Stimulated activated CD8-positive, alpha-beta memory T cell treated with anti-CD3 and anti-CD28 coated beads, Interleukin-12 subunit alpha, Interleukin-12 subunit beta, amount 100 ng/mL, for 4 hours (primary cell): Measurements from ENCODE around the gene ATRAID.

Experiments
- DNase-seq: peaks from one replicate; pipeline ENCODE4 v3.0.0-alpha.2; 2020; ENCODE audit warnings: low read depth

ATRAID gene

GRCh38 chr2:27220091-27220490, 8.2 kb downstream of the ATRAID start:
- DNase-seq = no peak

- no peak for DNase-seq
These were observed 9.3 kb downstream of the ATRAID start for GRCh38 chr2:27221166-27221565.

- no peak for DNase-seq
These were observed 10.6 kb downstream of the ATRAID start for GRCh38 chr2:27222407-27222806.

GRCh38 chr2:27223416-27223815, 11.6 kb downstream of the ATRAID start:
- DNase-seq = no peak

- no peak for DNase-seq
These were observed 13.7 kb downstream of the ATRAID start for GRCh38 chr2:27225526-27225925.

GRCh38 chr2:27227501-27227900, 15.7 kb downstream of the ATRAID start:
- no peak for DNase-seq

GRCh38 chr2:27231921-27232320, 20.1 kb downstream of the ATRAID start:
- no peak for DNase-seq

GRCh38 chr2:27233341-27233740, 21.5 kb downstream of the ATRAID start:
- no peak for DNase-seq

- DNase-seq = no peak
These were observed 24.3 kb downstream of the ATRAID start for GRCh38 chr2:27236136-27236535.

- DNase-seq = no peak
These were observed 24.8 kb downstream of the ATRAID start for GRCh38 chr2:27236626-27237025.

GRCh38 chr2:27237341-27237945, 25.6 kb downstream of the ATRAID start:
- no peak for DNase-seq

GRCh38 chr2:27238976-27239375, 27.1 kb downstream of the ATRAID start:
- no peak for DNase-seq

- DNase-seq = no peak
These were observed 28.6 kb downstream of the ATRAID start for GRCh38 chr2:27240406-27240805.

GRCh38 chr2:27241761-27242613, 30.1 kb downstream of the ATRAID start:
- no peak for DNase-seq

- no peak for DNase-seq
These were observed 30.7 kb downstream of the ATRAID start for GRCh38 chr2:27242614-27242951.

GRCh38 chr2:27243391-27244130, 31.7 kb downstream of the ATRAID start:
- no peak for DNase-seq

GRCh38 chr2:27245116-27245515, 33.3 kb downstream of the ATRAID start:
- no peak for DNase-seq

- DNase-seq = no peak
These were observed 33.8 kb downstream of the ATRAID start for GRCh38 chr2:27245626-27246025.

- DNase-seq = no peak
These were observed 36.1 kb downstream of the ATRAID start for GRCh38 chr2:27247893-27248292.

GRCh38 chr2:27249159-27249890, 37.5 kb downstream of the ATRAID start:
- no peak for DNase-seq

- DNase-seq = no peak
These were observed 38.2 kb downstream of the ATRAID start for GRCh38 chr2:27249891-27250651.
